Stomach (tissue), 9 donors: Measurements from ENCODE around the gene TBX3. TPM values are rescaled to one million over a fixed set of nuclear protein-coding genes. Genes with fewer than 3 reads are reported as not detected.

ENCODE experiments used
- DNase-seq, 2 donors: peaks; one replicate each; pipeline versions ENCODE4 v3.0.0 to v3.0.0-alpha.2; 2013 to 2019
- H3K27ac ChIP-seq, 5 donors: fragments of 200-600 bp in 4 of 5; sonication (generic) in 4 of 5; one replicate each; pipeline ENCODE4 v1.5.1; 2013 to 2019; ENCODE audit warnings: mild to moderate bottlenecking in 1 of 5, moderate library complexity in 1 of 5
- H3K27me3 ChIP-seq, 3 donors: fragments of 200-600 bp; sonication (generic); one replicate each; pipeline ENCODE4 v1.5.1; 2017 to 2019; ENCODE audit warnings: mixed run types in 1 of 3
- H3K36me3 ChIP-seq, 4 donors: fragments of 200-600 bp; sonication (generic); 1 replicate in 3 of 4; 2 replicates in 1 of 4; pipeline ENCODE4 v1.5.1; 2016 to 2019
- H3K4me1 ChIP-seq, 4 donors: fragments of 200-600 bp; sonication (generic); one replicate each; pipeline ENCODE4 v1.5.1; 2016 to 2019
- H3K4me3 ChIP-seq, 4 donors: fragments of 200-600 bp; sonication (generic) in 3 of 4; one replicate each; pipeline ENCODE4 v1.5.1; 2016 to 2019; ENCODE audit warnings: mild to moderate bottlenecking in 1 of 4
- H3K9me3 ChIP-seq, 4 donors: fragments of 200-600 bp; sonication (generic); one replicate each; pipeline ENCODE4 v1.5.1; 2016 to 2019
- CTCF ChIP-seq, 7 experiments: fragments of 450-650 bp in 4 of 7; fragments of 200-600 bp in 3 of 7; sonication (generic) in 3 of 7; IDR thresholded peaks; one replicate each; pipeline ENCODE4 v1.5.1; 2016 to 2019; ENCODE audit warnings: antibody characterized with exemption in 7 of 7, control low read depth in 2 of 7, mild to moderate bottlenecking in 1 of 7
- EP300 ChIP-seq: sonication (generic); formaldehyde crosslinking; IDR thresholded peaks from one replicate; pipeline ENCODE4 v1.6.1; 2017; ENCODE audit warnings: antibody characterized with exemption
- POLR2A ChIP-seq, 4 donors: fragments of 450-650 bp; IDR thresholded peaks; one replicate each; pipeline ENCODE4 v1.6.1; 2016; ENCODE audit warnings: antibody characterized with exemption in 4 of 4, control low read depth in 2 of 4, mild to moderate bottlenecking in 1 of 4, moderate library complexity in 1 of 4
- POLR2AphosphoS5 ChIP-seq, 3 donors: sonication (generic); formaldehyde crosslinking; IDR thresholded peaks; one replicate each; pipeline ENCODE4 v1.6.1; 2016; ENCODE audit warnings: antibody characterized with exemption in 3 of 3
- WGBS, 5 donors: extraction: QIAGEN DNeasy Blood & Tissue Kit in 3 of 5; methylation state at CpG; one replicate each; pipeline versions ENCODE4 v1.1.5 to v1.1.7; 2013 to 2018; 5-methylcytosine and 5-hydroxymethylcytosine counted together
- intact Hi-C: fragments of 100-400 bp; cut with DNase I; formaldehyde crosslinking; loops from one replicate; pipeline ENCODE4 v1.15.1; 2023; ENCODE audit warnings: low total_unique reads
- polyA plus RNA-seq, 3 donors: library from polyadenylated mRNA; stranded (reverse); fragments of 200-250 nt; gene quantifications; one replicate each; pipeline ENCODE4 v1.2.3, GENCODE V29; 2013
- total RNA-seq, 5 donors: library from RNA; depleted of rRNA; stranded (reverse); fragments of >200 nt; gene quantifications; one replicate each; pipeline versions ENCODE4 v1.1.0 to v1.2.3, GENCODE V29; 2014 to 2016
- donor health status: healthy with polysubstance abuse.
- donor health status: Bipolar disorder and iron deficiency.
- donor health status: healthy.

Gene TBX3
- total and polyA plus RNA-seq, 8 donors: 2.5 to 12.7 (median 5.7) TPM; not detected in 1

GRCh38 chr12:114678028-114678427, 5.9 kb downstream of the TBX3 start:
- H3K4me3 ChIP-seq: no peak overlapping the region
- H3K27ac ChIP-seq: no peak overlapping the region
- H3K9me3 ChIP-seq: no peaks in the 10 kb centered on the region
- TF ChIP-seq POLR2A (IDR thresholded peaks at IDR 0.05): no peak
- no peak for TF ChIP-seq EP300
- no peak for TF ChIP-seq POLR2AphosphoS5 (IDR thresholded peaks at IDR 0.05)
- TF ChIP-seq CTCF (IDR thresholded peaks at IDR 0.05): no peak
- H3K27me3 ChIP-seq: peaks cover 0 to 95% (median 17%) of the 10 kb centered on the region in 3 donors
- H3K36me3 ChIP-seq: peaks cover 0 to 23% (median 13%) of the 10 kb centered on the region in 4 donors
- WGBS, 5 donors: 81 to 98% (median 92%) methylated on average over 2 of the region's 2 CpGs
- DNase-seq: no peak
- peaks cover 0 to 18% (median 9%) of the 10 kb centered on the region in 4 donors for H3K4me1 ChIP-seq
- intact Hi-C loops: loop anchor here (10.0 kb wide), 1 partner anchor 947 kb away; no protein-coding TSS in a partner anchor

- H3K9me3 ChIP-seq: no peaks in the 10 kb centered on the region
- WGBS, 5 donors: 33 to 64% (median 58%) methylated on average over 6 of the region's 6 CpGs
- H3K27ac ChIP-seq: peak overlapping the region in 1 of 5 donors; percentile 8
- no peak for DNase-seq
- peaks cover 0 to 13% (median 7%) of the 10 kb centered on the region in 4 donors for H3K4me1 ChIP-seq
- no peak overlapping the region for H3K4me3 ChIP-seq
- H3K36me3 ChIP-seq: peaks cover 0 to 28% (median 18%) of the 10 kb centered on the region in 4 donors
- intact Hi-C loops: loop anchor here (10.0 kb wide), 1 partner anchor 949 kb away; no protein-coding TSS in a partner anchor
- H3K27me3 ChIP-seq: peaks cover 0 to 95% (median 24%) of the 10 kb centered on the region in 3 donors
- TF ChIP-seq CTCF (IDR thresholded peaks at IDR 0.05): no peak
- TF ChIP-seq EP300: no peak
- no peak for TF ChIP-seq POLR2A (IDR thresholded peaks at IDR 0.05)
- no peak for TF ChIP-seq POLR2AphosphoS5 (IDR thresholded peaks at IDR 0.05)
These were observed 7.7 kb downstream of the TBX3 start for GRCh38 chr12:114676142-114676741.

- 39 to 72% (median 53%) methylated on average over 23 to 70 of the region's 70 CpGs for WGBS, 5 donors
- Histone ChIP-seq H3K27me3 (peaks cover 0 to 95% (median 39%) of the 10 kb centered on the region in 3 donors), H3K4me3 (no peak overlapping the region), H3K4me1 (peaks cover 0 to 16% (median 4%) of the 10 kb centered on the region in 4 donors), H3K36me3 (peaks cover 0 to 28% (median 18%) of the 10 kb centered on the region in 4 donors), H3K27ac (peak overlapping the region in 2 of 5 donors; percentile 15 to 25), H3K9me3 (no peaks in the 10 kb centered on the region)
- TF ChIP-seq POLR2A (IDR thresholded peaks at IDR 0.05): no peak
- TF ChIP-seq EP300: no peak
- no peak for TF ChIP-seq POLR2AphosphoS5 (IDR thresholded peaks at IDR 0.05)
- TF ChIP-seq CTCF (IDR thresholded peaks at IDR 0.05): no peak
- intact Hi-C loops: loop anchor here (10.0 kb wide), 1 partner anchor 950 kb away; no protein-coding TSS in a partner anchor
- no peak for DNase-seq
These were observed 9.5 kb downstream of the TBX3 start for GRCh38 chr12:114674251-114675047.

GRCh38 chr12:114673901-114674250, 10.1 kb downstream of the TBX3 start:
- intact Hi-C loops: loop anchor here (10.0 kb wide), 1 partner anchor 951 kb away; no protein-coding TSS in a partner anchor

More at GRCh38 chr12:114673901-114674250, 10.1 kb downstream of the TBX3 start:
- no peak for DNase-seq
- WGBS, 5 donors: 68 to 88% (median 78%) methylated on average over 12 of the region's 12 CpGs
- H3K27me3 ChIP-seq: peaks cover 0 to 95% (median 44%) of the 10 kb centered on the region in 3 donors
- H3K27ac ChIP-seq: peak overlapping the region in 2 of 5 donors; percentile 15 to 25
- H3K4me1 ChIP-seq: peaks cover 2 to 22% (median 6%) of the 10 kb centered on the region in 4 donors
- no peak overlapping the region for H3K4me3 ChIP-seq
- H3K36me3 ChIP-seq: peaks cover 0 to 28% (median 18%) of the 10 kb centered on the region in 4 donors
- H3K9me3 ChIP-seq: no peaks in the 10 kb centered on the region
- TF ChIP-seq POLR2AphosphoS5 (IDR thresholded peaks at IDR 0.05) (no peak), CTCF (IDR thresholded peaks at IDR 0.05) (no peak), POLR2A (IDR thresholded peaks at IDR 0.05) (no peak), EP300 (no peak)
